GM12878 (cell line): Measurements from ENCODE around the gene COL26A1. TPM values are rescaled to one million over a fixed set of nuclear protein-coding genes. Genes with fewer than 3 reads are reported as not detected.

Experiments
- ATAC-seq: fragments of 200-7000 bp; cut with Tn5 transposase; 3 replicates; pipeline ENCODE4 v1.9.1; 2020; ENCODE audit warnings: mild to moderate bottlenecking, moderate library complexity
- BruUV-seq: library from RNA; stranded (reverse); fragments of 400-500 nt; replicated peaks from 2 replicates; lab custom pipeline; 2021; lab: Mats Ljungman, UMichigan
- CTCF ChIA-PET: fragments of 300-600 bp; sonication (Branson Sonifier 250); formaldehyde crosslinking; extraction: SDS; loops from one replicate; lab custom pipeline; 2021; ENCODE audit warnings: inconsistent platforms; lab: Yijun Ruan, JAX
- POLR2A ChIA-PET: fragments of 350-600 bp; formaldehyde crosslinking; extraction: SDS; loops from one replicate; lab custom pipeline; 2021; ENCODE audit warnings: inconsistent platforms; lab: Charles Lee
- RAD21 ChIA-PET: fragments of 300-600 bp; sonication (Branson Sonifier 250); formaldehyde crosslinking; loops from one replicate; lab custom pipeline; 2023; ENCODE audit warnings: antibody characterized with exemption; ENCODE audit not compliant: unreplicated experiment; lab: Charles Lee
- SMC1A ChIA-PET: fragments of 300-600 bp; sonication (Branson Sonifier 250); formaldehyde crosslinking; loops from one replicate; lab custom pipeline; 2023; ENCODE audit not compliant: unreplicated experiment, uncharacterized antibody; lab: Charles Lee
- DNase-seq: peaks from one replicate; pipeline ENCODE4 v3.0.0-alpha.2; 2011; ENCODE audit warnings: low read depth, low spot score
- FAIRE-seq: peaks from 3 replicates; lab custom pipeline; 2011; peaks lifted over from hg19 to GRCh38; lab: Jason Lieb, UNC
- H2AFZ ChIP-seq: 2 replicates; pipeline ENCODE4 v1.6.0; 2011; ENCODE audit warnings: low read depth, low read length, control low read depth; ENCODE audit not compliant: control insufficient read depth
- H3K27ac ChIP-seq: 2 replicates; pipeline ENCODE4 v1.5.1; 2011; ENCODE audit warnings: control low read depth; ENCODE audit not compliant: control insufficient read depth, insufficient read depth
- H3K27me3 ChIP-seq, 2 experiments: replicated peaks in 1 of 2; 2 replicates each; pipeline versions ENCODE4 v1.6.0 to v1.6.1; 2011; ENCODE audit warnings: low read length in 1 of 2; ENCODE audit not compliant: control insufficient read depth in 2 of 2, insufficient read depth in 2 of 2
- H3K36me3 ChIP-seq, 2 experiments: 2 replicates each; pipeline ENCODE4 v1.5.1; 2011; ENCODE audit warnings: low read length in 1 of 2; ENCODE audit not compliant: control insufficient read depth in 2 of 2, insufficient read depth in 2 of 2
- H3K4me1 ChIP-seq: 2 replicates; pipeline ENCODE4 v1.6.1; 2011; ENCODE audit warnings: mild to moderate bottlenecking, low read length, moderate library complexity, mixed read lengths; ENCODE audit not compliant: control insufficient read depth, insufficient read depth
- H3K4me2 ChIP-seq: 2 replicates; pipeline ENCODE4 v1.6.0; 2011; ENCODE audit warnings: control low read depth; ENCODE audit not compliant: control insufficient read depth, insufficient read depth
- H3K4me3 ChIP-seq: fragments of 200-600 bp; sonication (generic); 2 replicates; pipeline ENCODE4 v1.5.1; 2016
- H3K79me2 ChIP-seq: 2 replicates; pipeline ENCODE4 v1.6.0; 2011; ENCODE audit warnings: low read length; ENCODE audit not compliant: control insufficient read depth, insufficient read depth
- H3K9ac ChIP-seq: 2 replicates; pipeline ENCODE4 v1.8.0; 2011; ENCODE audit warnings: low read length, control low read depth, mixed read lengths; ENCODE audit not compliant: control insufficient read depth, insufficient read depth
- H3K9me3 ChIP-seq: replicated peaks from 3 replicates; pipeline ENCODE4 v1.5.1; 2011; ENCODE audit warnings: mild to moderate bottlenecking, low read length; ENCODE audit not compliant: control insufficient read depth, insufficient read depth
- H4K20me1 ChIP-seq: 2 replicates; pipeline ENCODE4 v1.6.0; 2011; ENCODE audit not compliant: control insufficient read depth, insufficient read depth
- BCL11A ChIP-seq: IDR thresholded peaks from 2 replicates; pipeline ENCODE4 v1.6.1; 2011; ENCODE audit warnings: low read depth, low read length
- GABPA ChIP-seq: IDR thresholded peaks from 2 replicates; pipeline ENCODE4 v1.6.1; 2014; ENCODE audit warnings: antibody characterized with exemption, low read depth, mild to moderate bottlenecking, inconsistent platforms
- KLF5 ChIP-seq: fragments of 450-650 bp; IDR thresholded peaks from 2 replicates; pipeline ENCODE4 v1.6.1; 2014; ENCODE audit warnings: mild to moderate bottlenecking; ENCODE audit not compliant: partially characterized antibody
- NBN ChIP-seq: fragments of 450-650 bp; IDR thresholded peaks from 2 replicates; pipeline ENCODE4 v1.6.1; 2016
- NFYA ChIP-seq: IDR thresholded peaks from 2 replicates; pipeline ENCODE4 v1.6.1; 2011; ENCODE audit warnings: low read depth, mild to moderate bottlenecking, low read length, improper control_type of control experiment, borderline replicate concordance
- RUNX3 ChIP-seq: IDR thresholded peaks from 2 replicates; pipeline ENCODE4 v1.6.1; 2012; ENCODE audit warnings: low read length, inconsistent platforms
- SMC3 ChIP-seq: IDR thresholded peaks from 2 replicates; pipeline ENCODE4 v1.6.1; 2011; ENCODE audit warnings: low read length, improper control_type of control experiment, borderline replicate concordance
- SREBF1 ChIP-seq: IDR thresholded peaks from 2 replicates; pipeline ENCODE4 v1.6.1; 2012; ENCODE audit warnings: mild to moderate bottlenecking, low read length
- SRF ChIP-seq, 2 experiments: IDR thresholded peaks; 2 replicates each; pipeline ENCODE4 v1.6.1; 2011; ENCODE audit warnings: low read depth in 2 of 2, low read length in 2 of 2, mild to moderate bottlenecking in 1 of 2, moderate library complexity in 1 of 2
- TARDBP ChIP-seq: IDR thresholded peaks from 2 replicates; pipeline ENCODE4 v1.6.1; 2016; ENCODE audit warnings: borderline replicate concordance
- TBL1XR1 ChIP-seq: IDR thresholded peaks from 2 replicates; pipeline ENCODE4 v1.6.1; 2012; ENCODE audit warnings: low read depth, low read length, improper control_type of control experiment
- ZNF622 ChIP-seq: fragments of 450-650 bp; IDR thresholded peaks from 2 replicates; pipeline ENCODE4 v1.6.1; 2017; ENCODE audit warnings: mild to moderate bottlenecking, inconsistent platforms
- ZSCAN29 ChIP-seq: fragments of 450-650 bp; IDR thresholded peaks from 2 replicates; pipeline ENCODE4 v1.6.1; 2017; ENCODE audit warnings: mild to moderate bottlenecking, moderate library complexity
- WGBS: methylation state at CpG from one replicate; pipeline ENCODE4 v1.1.6; 2016; ENCODE audit warnings: low lambda C conversion rate; ENCODE audit not compliant: insufficient replicate concordance, insufficient coverage; ENCODE audit errors: missing lambda C conversion rate; 5-methylcytosine and 5-hydroxymethylcytosine counted together
- in situ Hi-C: fragments of 300-500 bp; cut with MboI; formaldehyde crosslinking; loops from 9 replicates; pipeline ENCODE4 v1.14.3; 2018; ENCODE audit warnings: mixed read lengths
- intact Hi-C: fragments of 100-400 bp; cut with micrococcal nuclease; formaldehyde crosslinking; loops from one replicate; pipeline ENCODE4 v1.14.2; 2022; ENCODE audit not compliant: unreplicated experiment
- polyA plus RNA-seq, 11 experiments: library from polyadenylated mRNA; depleted of rRNA in 4 of 11; unstranded in 6 of 11; stranded (reverse) in 5 of 11; fragments of >200 nt; fragmentation: Nextera tagmentation in 4 of 11; fragmentation: Illumina TruSeq in 1 of 11; extraction: Ambion mirVana in 4 of 11; extraction: Trizol in 1 of 11; gene quantifications; 1 replicate in 1 of 11; 2 replicates in 10 of 11; pipeline versions ENCODE4 v1.2.1 to v1.2.3, GENCODE V29; 2011 to 2016; ENCODE audit warnings: inconsistent platforms in 2 of 11, missing spikeins in 2 of 11, low read depth in 1 of 11
- total RNA-seq, 4 experiments: library from RNA; depleted of rRNA in 3 of 4; stranded (reverse); fragments of >200 nt in 3 of 4; fragmentation: Illumina TruSeq in 1 of 4; extraction: Trizol in 1 of 4; gene quantifications; 2 replicates each; pipeline versions ENCODE4 v1.2.1 to v1.2.3, GENCODE V29; 2013 to 2021
- TF ChIP-seq, protein P1 (sequence below): fragments of 150-350 bp; IDR thresholded peaks from 2 replicates; pipeline ENCODE4 v1.6.1; 2016; ENCODE audit warnings: low read depth, low read length
- TF ChIP-seq, protein P2 (sequence below): fragments of 450-650 bp; IDR thresholded peaks from 2 replicates; pipeline ENCODE4 v1.6.1; 2017; ENCODE audit warnings: mild to moderate bottlenecking, moderate library complexity
- TF ChIP-seq, protein P3 (sequence below): IDR thresholded peaks from 2 replicates; pipeline ENCODE4 v1.6.1; 2012; ENCODE audit warnings: low read depth, low read length, improper control_type of control experiment

Gene COL26A1
- total and polyA plus RNA-seq, 10 of the 15 experiments (the other 5 are each of a cell fraction or from before 2014, with no cell fraction given) = 0.08 TPM; not detected in 9

DNA sequence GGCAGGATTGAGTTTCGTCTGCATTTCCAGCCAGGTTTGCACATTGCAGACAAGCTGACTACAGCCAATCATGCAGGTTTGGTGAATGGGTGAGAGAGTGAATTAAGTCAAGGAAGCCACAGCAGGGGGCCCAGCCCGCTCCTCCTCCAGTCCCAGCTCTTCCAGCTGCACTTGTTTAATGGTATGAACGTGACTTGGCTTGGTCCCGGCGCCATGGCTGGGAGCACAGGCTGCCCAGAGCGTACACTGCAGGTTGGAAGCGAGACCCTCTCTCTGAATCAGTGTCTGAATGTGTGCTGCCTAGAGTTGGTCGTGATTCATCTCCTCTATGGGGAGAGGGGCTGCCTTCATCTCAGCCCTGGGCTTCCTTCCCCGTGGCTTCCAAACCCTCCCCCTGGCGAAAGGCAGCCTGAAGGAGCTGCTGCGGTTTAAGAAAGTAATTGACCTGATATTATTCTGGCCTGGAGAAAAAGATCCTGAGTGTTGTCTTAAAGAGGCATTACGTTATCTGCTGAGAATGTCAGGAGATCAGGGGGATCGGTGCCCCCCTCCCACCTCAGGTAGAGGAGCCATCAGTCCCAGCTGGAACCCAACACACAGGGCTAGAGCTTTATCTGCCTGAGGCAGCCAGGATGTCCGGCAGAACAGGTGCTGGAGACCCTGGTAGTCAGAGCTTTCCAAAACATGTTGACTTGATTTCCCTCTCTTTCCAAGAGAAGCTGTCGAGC lies 132.1 kb downstream of the COL26A1 start (continued):
- TF ChIP-seq GABPA = no peak

DNA sequence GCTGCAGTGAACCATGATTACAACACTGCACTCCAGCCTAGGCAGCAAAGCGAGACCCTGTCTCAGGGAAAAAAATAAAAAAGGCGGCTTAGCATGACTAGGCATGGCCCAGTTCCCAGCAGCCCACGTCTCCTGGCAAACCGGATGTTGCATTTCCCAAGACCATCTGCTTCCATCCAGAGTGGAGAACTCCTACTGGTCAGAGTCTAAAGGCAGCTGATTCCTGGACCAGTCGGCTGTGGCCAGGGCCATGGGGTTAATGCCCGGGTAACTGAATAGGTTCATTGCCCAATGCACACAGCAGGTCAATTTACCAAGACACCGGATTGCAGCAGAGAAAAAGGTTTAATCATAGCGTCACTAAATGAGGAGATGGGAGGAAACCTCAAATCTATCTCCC lies 133.3 kb downstream of the COL26A1 start:
- no peak overlapping the region for H2AFZ ChIP-seq
- in situ Hi-C loops (no loop called here), intact Hi-C loops (no loop called here)
- SMC1A ChIA-PET = no interaction called here
- no peaks in the 10 kb centered on the region for H3K79me2 ChIP-seq
- no peaks in the 10 kb centered on the region for H3K36me3 ChIP-seq
- H4K20me1 ChIP-seq = no peaks in the 10 kb centered on the region
- CTCF ChIA-PET = no interaction called here
- no TSS peak for BruUV-seq
- RAD21 ChIA-PET = no interaction called here
- no peaks in the 10 kb centered on the region for H3K4me1 ChIP-seq
- no peak overlapping the region for H3K27ac ChIP-seq
- no peaks in the 10 kb centered on the region for H3K27me3 ChIP-seq
- POLR2A ChIA-PET = no interaction called here
- FAIRE-seq = no peak
- H3K4me3 ChIP-seq = no peak overlapping the region
- H3K9me3 ChIP-seq = no peaks in the 10 kb centered on the region
- 25% methylated on average over 8 of the region's 8 CpGs for WGBS
- H3K4me2 ChIP-seq = no peak overlapping the region
- no peak overlapping the region for H3K9ac ChIP-seq
- ATAC-seq = no peak
- DNase-seq = no peak
- TF ChIP-seq, protein P1, sequence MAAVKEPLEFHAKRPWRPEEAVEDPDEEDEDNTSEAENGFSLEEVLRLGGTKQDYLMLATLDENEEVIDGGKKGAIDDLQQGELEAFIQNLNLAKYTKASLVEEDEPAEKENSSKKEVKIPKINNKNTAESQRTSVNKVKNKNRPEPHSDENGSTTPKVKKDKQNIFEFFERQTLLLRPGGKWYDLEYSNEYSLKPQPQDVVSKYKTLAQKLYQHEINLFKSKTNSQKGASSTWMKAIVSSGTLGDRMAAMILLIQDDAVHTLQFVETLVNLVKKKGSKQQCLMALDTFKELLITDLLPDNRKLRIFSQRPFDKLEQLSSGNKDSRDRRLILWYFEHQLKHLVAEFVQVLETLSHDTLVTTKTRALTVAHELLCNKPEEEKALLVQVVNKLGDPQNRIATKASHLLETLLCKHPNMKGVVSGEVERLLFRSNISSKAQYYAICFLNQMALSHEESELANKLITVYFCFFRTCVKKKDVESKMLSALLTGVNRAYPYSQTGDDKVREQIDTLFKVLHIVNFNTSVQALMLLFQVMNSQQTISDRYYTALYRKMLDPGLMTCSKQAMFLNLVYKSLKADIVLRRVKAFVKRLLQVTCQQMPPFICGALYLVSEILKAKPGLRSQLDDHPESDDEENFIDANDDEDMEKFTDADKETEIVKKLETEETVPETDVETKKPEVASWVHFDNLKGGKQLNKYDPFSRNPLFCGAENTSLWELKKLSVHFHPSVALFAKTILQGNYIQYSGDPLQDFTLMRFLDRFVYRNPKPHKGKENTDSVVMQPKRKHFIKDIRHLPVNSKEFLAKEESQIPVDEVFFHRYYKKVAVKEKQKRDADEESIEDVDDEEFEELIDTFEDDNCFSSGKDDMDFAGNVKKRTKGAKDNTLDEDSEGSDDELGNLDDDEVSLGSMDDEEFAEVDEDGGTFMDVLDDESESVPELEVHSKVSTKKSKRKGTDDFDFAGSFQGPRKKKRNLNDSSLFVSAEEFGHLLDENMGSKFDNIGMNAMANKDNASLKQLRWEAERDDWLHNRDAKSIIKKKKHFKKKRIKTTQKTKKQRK = no peak
- TF ChIP-seq TBL1XR1 = no peak
- no peak for TF ChIP-seq SMC3
- TF ChIP-seq RUNX3 = no peak
- TF ChIP-seq ZSCAN29 = no peak
- TF ChIP-seq, protein P2, sequence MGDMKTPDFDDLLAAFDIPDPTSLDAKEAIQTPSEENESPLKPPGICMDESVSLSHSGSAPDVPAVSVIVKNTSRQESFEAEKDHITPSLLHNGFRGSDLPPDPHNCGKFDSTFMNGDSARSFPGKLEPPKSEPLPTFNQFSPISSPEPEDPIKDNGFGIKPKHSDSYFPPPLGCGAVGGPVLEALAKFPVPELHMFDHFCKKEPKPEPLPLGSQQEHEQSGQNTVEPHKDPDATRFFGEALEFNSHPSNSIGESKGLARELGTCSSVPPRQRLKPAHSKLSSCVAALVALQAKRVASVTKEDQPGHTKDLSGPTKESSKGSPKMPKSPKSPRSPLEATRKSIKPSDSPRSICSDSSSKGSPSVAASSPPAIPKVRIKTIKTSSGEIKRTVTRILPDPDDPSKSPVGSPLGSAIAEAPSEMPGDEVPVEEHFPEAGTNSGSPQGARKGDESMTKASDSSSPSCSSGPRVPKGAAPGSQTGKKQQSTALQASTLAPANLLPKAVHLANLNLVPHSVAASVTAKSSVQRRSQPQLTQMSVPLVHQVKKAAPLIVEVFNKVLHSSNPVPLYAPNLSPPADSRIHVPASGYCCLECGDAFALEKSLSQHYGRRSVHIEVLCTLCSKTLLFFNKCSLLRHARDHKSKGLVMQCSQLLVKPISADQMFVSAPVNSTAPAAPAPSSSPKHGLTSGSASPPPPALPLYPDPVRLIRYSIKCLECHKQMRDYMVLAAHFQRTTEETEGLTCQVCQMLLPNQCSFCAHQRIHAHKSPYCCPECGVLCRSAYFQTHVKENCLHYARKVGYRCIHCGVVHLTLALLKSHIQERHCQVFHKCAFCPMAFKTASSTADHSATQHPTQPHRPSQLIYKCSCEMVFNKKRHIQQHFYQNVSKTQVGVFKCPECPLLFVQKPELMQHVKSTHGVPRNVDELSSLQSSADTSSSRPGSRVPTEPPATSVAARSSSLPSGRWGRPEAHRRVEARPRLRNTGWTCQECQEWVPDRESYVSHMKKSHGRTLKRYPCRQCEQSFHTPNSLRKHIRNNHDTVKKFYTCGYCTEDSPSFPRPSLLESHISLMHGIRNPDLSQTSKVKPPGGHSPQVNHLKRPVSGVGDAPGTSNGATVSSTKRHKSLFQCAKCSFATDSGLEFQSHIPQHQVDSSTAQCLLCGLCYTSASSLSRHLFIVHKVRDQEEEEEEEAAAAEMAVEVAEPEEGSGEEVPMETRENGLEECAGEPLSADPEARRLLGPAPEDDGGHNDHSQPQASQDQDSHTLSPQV = no peak
- no peak for TF ChIP-seq TARDBP
- TF ChIP-seq BCL11A = no peak
- TF ChIP-seq KLF5 = no peak
- no peak for TF ChIP-seq ZNF622
- TF ChIP-seq SRF (IDR thresholded peaks at IDR 0.05; ENCODE audit: low read depth in 2 of 2, low read length in 2 of 2) = no peak
- no peak for TF ChIP-seq NFYA
- TF ChIP-seq NBN = no peak
- no peak for TF ChIP-seq SREBF1
- TF ChIP-seq, protein P3, sequence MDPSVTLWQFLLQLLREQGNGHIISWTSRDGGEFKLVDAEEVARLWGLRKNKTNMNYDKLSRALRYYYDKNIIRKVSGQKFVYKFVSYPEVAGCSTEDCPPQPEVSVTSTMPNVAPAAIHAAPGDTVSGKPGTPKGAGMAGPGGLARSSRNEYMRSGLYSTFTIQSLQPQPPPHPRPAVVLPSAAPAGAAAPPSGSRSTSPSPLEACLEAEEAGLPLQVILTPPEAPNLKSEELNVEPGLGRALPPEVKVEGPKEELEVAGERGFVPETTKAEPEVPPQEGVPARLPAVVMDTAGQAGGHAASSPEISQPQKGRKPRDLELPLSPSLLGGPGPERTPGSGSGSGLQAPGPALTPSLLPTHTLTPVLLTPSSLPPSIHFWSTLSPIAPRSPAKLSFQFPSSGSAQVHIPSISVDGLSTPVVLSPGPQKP = no peak
